ENCODE data around the gene SH3BP2.

SH3BP2 gene

DNA sequence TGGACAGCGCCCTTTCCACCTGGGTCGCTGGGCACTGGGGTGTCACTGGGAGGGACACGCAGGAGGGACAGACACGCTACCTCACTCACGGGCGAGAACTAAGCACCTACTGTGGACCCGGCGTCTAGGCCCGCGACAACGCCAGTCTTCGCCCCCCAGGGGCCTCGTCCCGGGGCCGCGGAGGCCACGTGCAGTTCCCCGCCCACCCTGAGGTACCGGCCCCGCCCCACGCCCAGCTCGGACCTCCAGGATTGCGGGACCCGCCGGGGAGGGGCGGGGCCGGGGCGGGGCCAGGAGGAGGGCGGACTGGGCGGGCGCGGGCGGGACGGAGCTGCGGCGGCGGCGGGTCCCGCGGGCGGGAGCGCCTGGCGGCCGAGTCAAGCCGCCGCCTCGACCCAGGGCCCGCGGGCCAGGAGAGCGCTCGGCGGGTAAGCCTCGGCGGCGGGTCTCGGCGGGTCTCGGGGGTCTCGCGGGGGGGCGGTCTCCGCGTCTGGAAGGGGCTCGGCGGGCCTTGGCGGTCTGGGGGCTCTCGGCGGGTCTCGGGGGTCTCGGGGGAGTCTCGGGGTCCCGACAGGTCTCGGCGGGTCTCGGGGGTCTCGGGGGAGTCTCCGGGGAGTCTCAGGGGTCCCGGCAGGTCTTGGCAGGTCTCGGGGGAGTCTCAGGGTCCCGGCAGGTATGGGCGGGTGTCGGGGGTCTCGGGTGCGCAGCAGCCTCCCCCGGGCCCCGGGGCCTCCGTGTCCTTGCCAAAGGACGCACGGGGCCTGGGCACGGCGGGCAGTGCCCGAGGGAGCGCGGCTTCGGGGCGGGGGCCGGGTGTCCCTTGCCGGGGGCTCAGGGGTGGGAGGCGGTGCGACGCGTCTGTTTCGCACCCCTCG is at the start of gene SH3BP2:
TSS of gene SH3BP2 (plus strand) at position 375 of the 875 bp plus-strand sequence. CDS start 27,533 bp downstream, outside the sequence.
- in situ Hi-C loops (cut with HindIII; ENCODE audit: low sequenced_read_pairs) = no loop called here

- in situ Hi-C loops (cut with HindIII; ENCODE audit: low sequenced_read_pairs) = no loop called here
These were observed 49.1 kb upstream of the SH3BP2 start for GRCh38 chr4:2743518-2744445.

- in situ Hi-C loops (cut with HindIII; ENCODE audit: low sequenced_read_pairs) = no loop called here
These were observed 48.2 kb upstream of the SH3BP2 start for GRCh38 chr4:2744576-2745270.

GRCh38 chr4:2745516-2745915 is 47.4 kb upstream of the SH3BP2 start:
- in situ Hi-C loops (cut with HindIII; ENCODE audit: low sequenced_read_pairs) = no loop called here

GRCh38 chr4:2745981-2746806 is 46.7 kb upstream of the SH3BP2 start:
- in situ Hi-C loops (cut with HindIII; ENCODE audit: low sequenced_read_pairs) = no loop called here

DNA sequence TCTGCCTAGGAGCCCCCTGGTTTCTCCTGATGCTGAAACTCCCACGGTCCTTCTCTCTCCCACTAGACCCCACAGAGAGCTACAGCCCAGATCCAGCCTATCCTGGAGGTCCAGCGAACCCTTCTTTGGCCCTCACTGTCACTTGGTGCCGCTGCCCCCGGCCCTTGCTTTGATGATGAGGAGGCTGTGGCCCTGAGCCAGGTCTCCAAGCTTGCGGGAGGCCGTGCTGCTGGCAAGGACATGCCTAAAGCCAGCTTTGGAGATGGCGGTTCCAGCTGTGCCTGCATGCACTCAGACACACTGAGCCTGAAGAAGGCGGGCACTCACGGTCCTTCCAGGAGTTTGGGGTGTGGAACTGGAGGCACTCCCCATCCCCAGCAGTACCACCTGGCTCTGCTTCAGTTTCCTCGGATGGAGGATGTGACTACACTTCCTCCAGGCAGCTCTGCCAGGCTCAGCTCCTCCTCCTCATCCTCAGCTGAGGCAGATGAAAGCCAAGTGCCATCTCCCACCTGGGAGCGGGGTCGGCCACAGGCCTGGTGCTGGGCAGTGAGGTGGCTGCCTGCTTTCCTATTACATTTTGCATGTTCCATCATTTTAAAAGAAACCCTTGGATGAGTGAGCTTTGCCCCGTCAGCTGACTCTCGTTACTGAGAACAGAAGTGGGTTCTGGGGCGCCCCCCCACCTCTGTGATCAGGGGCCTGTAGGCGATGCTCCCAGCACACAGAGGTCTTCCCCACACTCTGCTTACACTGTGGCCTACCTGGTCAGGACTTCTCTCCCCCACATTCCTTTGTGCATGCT is 45.8 kb upstream of the SH3BP2 start:
- in situ Hi-C loops (cut with HindIII; ENCODE audit: low sequenced_read_pairs) = no loop called here

- in situ Hi-C loops (cut with HindIII; ENCODE audit: low sequenced_read_pairs) = no loop called here
These were observed 41.9 kb upstream of the SH3BP2 start for GRCh38 chr4:2750719-2751605.

GRCh38 chr4:2753436-2753835 is 39.4 kb upstream of the SH3BP2 start:
- in situ Hi-C loops (cut with HindIII; ENCODE audit: low sequenced_read_pairs) = no loop called here

GRCh38 chr4:2754848-2755819 is 37.8 kb upstream of the SH3BP2 start:
- in situ Hi-C loops (cut with HindIII; ENCODE audit: low sequenced_read_pairs) = no loop called here

- in situ Hi-C loops (cut with HindIII; ENCODE audit: low sequenced_read_pairs) = no loop called here
These were observed 36.8 kb upstream of the SH3BP2 start, which contains the start of gene TNIP2 for GRCh38 chr4:2755821-2756690. TSS of gene TNIP2 (minus strand) at chr4:2756336. CDS start at chr4:2756289, 47 bp downstream.

GRCh38 chr4:2756691-2757350 is 36.1 kb upstream of the SH3BP2 start:
- in situ Hi-C loops (cut with HindIII; ENCODE audit: low sequenced_read_pairs) = no loop called here

DNA sequence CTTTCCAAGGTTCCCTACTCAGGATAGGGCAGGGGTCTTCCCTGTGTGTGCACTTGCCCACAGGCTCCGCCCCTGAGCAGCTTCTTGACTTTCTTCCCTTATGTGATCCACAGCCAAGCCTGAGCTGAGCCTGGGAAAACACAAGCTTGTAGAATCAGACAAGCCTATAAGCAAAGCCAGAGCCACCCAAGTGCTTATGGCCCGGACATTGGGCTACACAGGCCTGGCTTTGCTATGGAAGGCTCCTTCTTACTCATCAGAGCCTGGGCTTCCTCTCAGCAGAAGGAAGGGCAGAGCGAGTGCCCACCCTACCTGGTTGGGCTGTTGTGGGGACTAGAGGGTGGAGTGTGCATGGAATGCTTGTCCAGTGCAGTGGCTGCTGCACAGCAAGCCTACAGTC is 35.5 kb upstream of the SH3BP2 start:
- in situ Hi-C loops (cut with HindIII; ENCODE audit: low sequenced_read_pairs) = no loop called here

DNA sequence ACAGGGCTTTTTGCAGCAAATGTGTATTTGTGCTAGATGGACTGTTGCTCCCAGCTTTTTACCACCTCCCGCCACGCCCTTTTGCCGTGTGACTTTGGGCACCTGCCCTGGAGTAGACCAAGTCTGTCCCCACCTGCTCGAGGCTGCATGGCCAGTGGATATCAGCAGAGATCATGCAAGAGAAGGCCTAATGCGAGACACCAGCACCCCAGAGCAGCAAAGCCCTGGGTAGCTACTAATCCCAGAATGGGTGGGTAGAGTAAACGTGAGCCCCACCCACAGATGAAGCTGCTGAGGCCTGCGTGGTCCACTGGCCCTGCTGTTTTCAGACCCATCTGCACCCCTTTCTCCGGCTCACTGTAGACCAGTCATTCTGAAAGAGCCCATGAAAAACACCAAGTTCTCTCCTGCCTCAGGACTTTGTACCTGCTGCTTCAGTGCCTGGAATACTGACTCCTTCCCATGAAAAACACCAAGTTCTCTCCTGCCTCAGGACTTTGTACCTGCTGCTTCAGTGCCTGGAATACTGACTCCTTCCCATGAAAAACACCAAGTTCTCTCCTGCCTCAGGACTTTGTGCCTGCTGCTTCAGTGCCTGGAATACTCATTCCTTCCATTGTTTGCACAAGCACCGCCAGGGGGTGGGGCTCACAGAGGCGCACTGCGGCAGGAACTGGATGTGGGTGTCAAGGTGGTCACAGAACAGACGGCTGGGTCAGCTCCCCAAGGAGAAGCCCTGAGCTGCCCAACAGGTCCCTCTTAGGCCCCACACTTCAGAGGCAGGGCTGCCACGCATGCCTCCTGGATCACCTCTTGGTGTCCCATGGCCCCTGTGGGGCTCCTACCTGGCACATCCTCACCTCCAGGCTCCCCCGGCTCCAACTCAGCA is 31.6 kb upstream of the SH3BP2 start:
- in situ Hi-C loops (cut with HindIII; ENCODE audit: low sequenced_read_pairs) = no loop called here

GRCh38 chr4:2762048-2762447 is 30.8 kb upstream of the SH3BP2 start:
- in situ Hi-C loops (cut with HindIII; ENCODE audit: low sequenced_read_pairs) = no loop called here
